SIG-M5 (cell line): Measurements from ENCODE around the gene SLC25A2.
"Not testable (repeated sequence)": the region's sequence is repeated elsewhere in the genome, so short reads cannot be mapped to it uniquely, and the experiment has no call there.

ENCODE experiments used
- DNase-seq: peaks from one replicate; lab custom pipeline; 2025; lab: John Stamatoyannopoulos, UW

SLC25A2 gene

GRCh38 chr5:141303756-141304155 is at the start of gene SLC25A2:
Gene SLC25A2 (minus strand): TSS chr5:141304049. CDS start chr5:141303865, 184 bp downstream.
- no peak for DNase-seq

GRCh38 chr5:141351591-141351990 is 47.7 kb upstream of the SLC25A2 start:
- no peak for DNase-seq

DNA sequence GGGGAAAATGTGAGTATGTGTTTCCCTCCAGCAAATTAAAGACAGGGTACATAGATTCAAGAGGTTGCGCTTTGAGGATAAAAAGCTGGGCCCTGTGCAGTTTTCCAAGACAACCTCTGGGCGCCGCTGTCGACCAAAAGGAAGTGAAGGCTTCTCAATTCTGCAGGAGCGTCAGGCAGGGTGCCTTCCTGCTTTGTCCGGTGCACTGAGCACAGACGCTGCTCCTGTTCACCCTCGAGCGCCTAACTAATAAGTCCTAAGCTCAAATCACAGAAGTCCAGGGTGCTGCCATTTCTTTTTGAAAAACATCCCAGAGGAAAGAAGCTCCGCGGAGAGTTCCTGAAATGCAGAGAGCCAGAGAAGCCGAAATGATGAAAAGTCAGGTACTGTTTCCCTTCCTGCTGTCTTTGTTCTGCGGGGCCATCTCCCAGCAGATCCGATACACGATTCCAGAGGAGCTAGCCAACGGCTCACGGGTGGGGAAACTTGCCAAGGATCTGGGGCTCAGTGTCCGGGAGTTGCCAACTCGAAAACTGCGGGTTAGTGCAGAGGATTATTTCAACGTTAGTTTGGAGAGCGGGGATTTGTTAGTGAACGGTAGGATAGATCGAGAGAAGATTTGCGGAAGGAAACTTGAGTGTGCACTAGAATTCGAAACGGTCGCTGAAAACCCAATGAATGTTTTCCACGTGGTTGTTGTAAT is 46.2 kb upstream of the SLC25A2 start, which contains the start of gene PCDHGB1:
TSS of gene PCDHGB1 (plus strand) at position 183 of the 703 bp plus-strand sequence. CDS start at position 345, 162 bp downstream.
- no peak for DNase-seq

GRCh38 chr5:141346017-141346416 is 42.2 kb upstream of the SLC25A2 start:
- not testable (repeated sequence) for DNase-seq

GRCh38 chr5:141345327-141345726 is 41.5 kb upstream of the SLC25A2 start:
- DNase-seq, result no peak

- DNase-seq, result no peak
Observed at GRCh38 chr5:141343953-141344463, 40.2 kb upstream of the SLC25A2 start.

- DNase-seq, result no peak
Observed at GRCh38 chr5:141343242-141343952, 39.5 kb upstream of the SLC25A2 start, which contains the start of gene PCDHGA3. Gene PCDHGA3 (plus strand): TSS chr5:141343829. CDS start chr5:141344034, 205 bp downstream.

GRCh38 chr5:141342773-141343172 is 38.9 kb upstream of the SLC25A2 start:
- DNase-seq, result no peak

- DNase-seq, result not testable (repeated sequence)
Observed at GRCh38 chr5:141340781-141341354, 37.0 kb upstream of the SLC25A2 start.

GRCh38 chr5:141338538-141339306 is 34.9 kb upstream of the SLC25A2 start, which contains the start of gene PCDHGA2:
Gene PCDHGA2 (plus strand): TSS chr5:141338760.
- no peak for DNase-seq

- DNase-seq, result not testable (repeated sequence)
Observed at GRCh38 chr5:141332571-141332970, 28.7 kb upstream of the SLC25A2 start.

GRCh38 chr5:141330299-141331080 is 26.6 kb upstream of the SLC25A2 start, which contains the start of gene PCDHGA1:
Gene PCDHGA1 (plus strand): TSS chr5:141330514.
- no peak for DNase-seq

- DNase-seq, result no peak
Observed at GRCh38 chr5:141328231-141328630, 24.4 kb upstream of the SLC25A2 start.

GRCh38 chr5:141326088-141326854 is 22.4 kb upstream of the SLC25A2 start:
- no peak for DNase-seq

DNA sequence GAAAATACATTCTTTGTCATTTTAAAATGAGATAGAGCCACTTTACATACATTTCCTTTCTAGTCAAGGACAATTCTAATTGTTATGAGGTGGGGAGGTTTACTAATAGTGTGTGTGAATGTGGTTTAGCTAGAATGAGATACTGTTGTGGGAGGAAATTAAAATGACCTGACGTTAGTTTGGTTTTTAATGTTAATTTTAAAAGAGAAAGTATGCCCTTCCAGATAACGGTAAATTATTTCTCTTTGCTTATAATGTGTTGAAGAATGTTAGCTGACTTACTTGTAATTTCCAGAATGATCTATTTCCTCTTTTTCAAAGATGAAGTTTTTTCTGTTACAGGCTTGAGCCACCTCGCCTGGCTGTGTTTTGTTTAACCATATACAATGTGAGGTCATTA is 18.4 kb upstream of the SLC25A2 start:
- no peak for DNase-seq

GRCh38 chr5:141320225-141321169 is 16.6 kb upstream of the SLC25A2 start, which contains the start of gene TAF7:
Gene TAF7 (minus strand): TSS chr5:141320784. CDS start chr5:141320044, 740 bp downstream.
- peak; percentile 32 for DNase-seq

- no peak for DNase-seq
Observed at GRCh38 chr5:141319699-141320098, 15.8 kb upstream of the SLC25A2 start.

- DNase-seq, result no peak
Observed at GRCh38 chr5:141319202-141319601, 15.4 kb upstream of the SLC25A2 start.

DNA sequence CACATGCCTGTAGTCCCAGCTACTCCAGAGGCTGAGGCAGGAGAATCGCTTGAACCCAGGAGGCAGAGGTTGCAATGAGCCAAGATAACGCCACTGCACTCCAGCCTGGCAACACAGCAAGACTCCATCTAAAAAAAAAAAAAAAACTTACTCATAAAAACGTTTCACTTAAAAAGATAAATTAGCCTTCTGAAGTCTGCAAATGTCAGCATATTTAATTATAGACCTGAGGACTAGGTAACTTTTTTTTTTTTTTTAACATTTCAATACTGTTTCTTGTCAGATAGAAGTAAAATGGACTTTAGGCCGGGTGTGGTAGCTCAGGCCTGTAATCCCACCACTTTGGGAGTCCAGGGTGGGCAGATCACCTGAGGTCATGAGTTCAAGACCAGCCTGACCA is 13.1 kb upstream of the SLC25A2 start:
- DNase-seq, result not testable (repeated sequence)
